Frontal cortex (tissue), 4 donors: ENCODE results near the gene WASF1. TPM values are rescaled to one million over a fixed set of nuclear protein-coding genes. Genes with fewer than 3 reads are reported as not detected.
"Not testable (repeated sequence)": the region's sequence is repeated elsewhere in the genome, so short reads cannot be mapped to it uniquely, and the experiment has no call there.

Source experiments
- DNase-seq, 2 donors: peaks; one replicate each; pipeline ENCODE4 v3.0.0; 2012; ENCODE audit warnings: low spot score in 2 of 2
- FAIRE-seq: peaks from 2 replicates; lab custom pipeline; 2012; peaks lifted over from hg19 to GRCh38; lab: Jason Lieb, UNC
- total RNA-seq: library from RNA; depleted of rRNA; stranded (reverse); fragments of >200 nt; gene quantifications from one replicate; pipeline ENCODE4 v1.2.3, GENCODE V29; 2014
- donor health status: control.
- donor health status: control.
- donor health status: control.

The WASF1 gene
- total RNA-seq, 1 donor from 2014 or later, result 63.2 TPM

DNA sequence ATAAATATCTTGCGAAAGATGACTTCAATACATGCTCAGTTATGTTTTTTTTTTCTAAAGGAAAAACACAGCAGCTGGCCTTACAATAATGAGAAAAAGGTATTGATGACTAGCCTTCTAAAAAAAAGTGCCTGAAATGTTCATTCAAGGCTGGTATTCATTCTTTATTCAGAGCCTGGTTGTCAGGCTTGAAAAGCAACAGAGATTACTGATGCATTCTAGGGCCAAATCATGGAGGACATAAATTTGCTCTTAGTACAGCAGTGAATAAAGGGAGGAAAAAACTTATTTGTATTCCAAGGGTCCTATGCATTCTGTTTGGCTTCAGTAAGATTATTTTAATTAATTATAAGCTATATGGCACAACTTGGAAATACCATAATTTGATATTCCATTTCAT lies 83.5 kb downstream of the WASF1 start:
- DNase-seq, result no peak
- FAIRE-seq, result no peak

DNA sequence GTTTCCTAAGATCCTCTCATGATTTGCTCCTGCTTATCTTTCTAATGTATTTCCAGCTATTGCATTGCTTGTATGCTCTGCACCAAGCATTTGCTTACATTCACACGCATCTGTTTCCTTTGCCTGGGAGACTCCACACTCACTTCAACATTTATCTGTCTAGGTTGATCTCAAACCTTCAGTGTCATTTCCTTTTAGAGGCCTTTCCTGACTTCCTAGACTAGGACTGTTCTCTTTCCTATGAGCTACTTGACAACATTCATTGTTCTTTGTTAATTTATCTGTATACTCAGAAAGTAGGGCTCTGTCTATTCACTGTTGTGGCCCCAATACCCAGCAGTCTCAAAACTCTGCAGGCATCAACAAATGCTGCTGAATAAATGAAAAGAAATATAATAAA lies 84.4 kb downstream of the WASF1 start:
- DNase-seq, result no peak
- FAIRE-seq, result no peak

DNA sequence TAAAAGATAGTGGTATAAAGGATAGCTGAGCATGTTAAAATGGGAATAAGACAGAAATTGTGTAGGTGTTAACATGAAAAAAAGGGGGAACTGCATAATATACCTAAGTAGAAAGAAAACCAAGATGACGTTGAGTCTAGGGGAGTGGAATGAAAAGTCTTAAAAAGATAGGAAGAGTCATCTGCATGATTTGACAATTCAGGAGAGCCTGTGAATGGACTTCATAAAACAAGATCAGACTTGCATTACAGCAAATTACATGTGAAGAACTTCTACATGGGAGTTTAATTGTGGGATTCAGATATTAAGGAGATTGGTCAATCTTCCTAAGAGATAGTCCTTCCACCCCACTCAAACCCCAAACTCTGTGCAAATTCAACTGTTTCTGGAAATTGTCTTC lies 85.5 kb downstream of the WASF1 start:
- DNase-seq, result no peak
- FAIRE-seq, result no peak

DNA sequence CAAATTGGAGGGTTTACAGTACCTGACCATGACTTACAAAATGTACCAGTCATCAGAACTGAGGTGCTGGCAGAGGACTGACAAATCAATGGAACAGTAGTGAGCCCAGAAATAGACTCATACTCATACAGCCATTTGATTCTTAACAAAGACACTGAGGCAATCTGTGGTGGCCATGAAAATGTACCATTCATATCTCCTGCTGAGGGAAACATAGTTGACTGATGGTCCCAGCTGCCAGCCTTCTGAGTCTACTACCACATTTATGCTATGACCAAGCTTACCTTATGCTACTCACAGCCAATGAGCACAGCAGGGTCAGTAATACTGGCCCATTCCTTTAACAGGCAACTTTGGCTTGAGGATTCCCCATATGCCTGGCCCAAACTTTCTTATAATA lies 88.6 kb downstream of the WASF1 start:
- no peak for FAIRE-seq
- DNase-seq, result no peak

DNA sequence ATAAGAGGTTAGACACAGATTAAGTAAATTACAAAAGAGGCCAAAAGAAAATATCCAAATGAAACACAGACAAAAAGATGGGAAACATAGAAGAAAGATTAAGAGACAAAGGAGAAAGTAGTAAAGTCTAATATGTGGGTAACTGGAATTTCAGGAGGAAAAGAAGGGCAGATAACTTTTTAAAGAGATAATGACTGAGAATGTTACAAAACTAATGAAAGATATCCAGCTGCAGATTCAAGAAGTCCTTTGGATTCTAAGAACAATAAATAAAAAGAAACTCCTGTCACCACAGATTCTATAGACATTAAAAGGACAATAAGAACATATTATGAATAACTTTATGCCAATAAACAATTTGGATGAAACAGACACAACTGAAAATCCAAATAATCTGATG lies 90.1 kb downstream of the WASF1 start:
- FAIRE-seq (no peak), DNase-seq (no peak)

DNA sequence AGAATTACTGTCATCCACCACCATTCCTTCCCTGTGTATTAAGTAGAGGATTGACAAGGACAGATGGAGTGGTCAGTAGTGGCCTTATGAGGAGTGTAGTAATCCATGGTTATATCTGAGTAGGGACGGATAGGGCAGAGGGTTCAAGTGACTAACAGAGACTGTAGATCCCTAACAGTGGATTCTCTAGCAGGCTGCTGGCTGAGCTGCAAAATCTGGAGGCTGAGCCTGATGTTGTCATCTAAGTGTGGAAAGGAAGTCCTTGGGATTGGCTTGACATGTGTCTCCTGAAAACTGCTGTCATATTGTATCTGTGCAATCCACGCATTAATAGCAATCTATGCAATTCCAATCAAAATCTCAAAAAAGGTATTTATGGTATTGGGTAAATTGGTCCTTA lies 94.2 kb downstream of the WASF1 start:
- FAIRE-seq (no peak), DNase-seq (no peak)

DNA sequence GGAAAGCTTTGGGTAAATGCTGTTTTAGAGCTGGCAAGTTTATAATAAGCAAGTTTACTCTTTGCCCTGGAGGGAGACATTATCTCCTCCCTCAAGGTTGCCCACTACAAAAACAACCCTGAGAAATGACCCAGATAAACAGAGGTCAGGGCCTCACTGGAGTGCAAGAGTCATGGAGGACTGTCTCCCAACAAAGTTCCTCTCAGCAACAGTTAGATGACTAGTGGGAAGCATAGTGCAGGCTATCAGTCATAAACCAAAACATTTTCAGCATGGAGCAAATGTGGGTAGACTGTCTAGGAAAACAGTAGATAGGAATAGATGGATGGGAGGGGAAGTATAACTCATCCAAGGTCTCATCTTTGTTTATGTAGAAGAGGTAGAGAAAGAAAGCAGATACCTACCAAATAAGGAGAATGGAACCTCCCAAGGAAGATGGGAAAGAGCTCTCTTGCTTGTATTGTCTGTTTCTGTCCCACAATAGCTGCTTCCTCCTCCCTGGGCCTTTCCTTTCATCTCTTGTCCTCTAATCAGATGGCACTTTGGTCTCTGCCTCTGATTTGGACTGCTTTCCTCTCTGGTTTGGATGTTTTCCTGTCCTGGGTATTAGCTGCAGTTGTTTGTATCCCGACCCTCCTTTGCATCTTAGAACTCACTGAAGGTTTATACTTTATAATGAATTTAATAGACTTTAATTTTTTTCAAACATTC lies 95.4 kb downstream of the WASF1 start:
- no peak for DNase-seq
- no peak for FAIRE-seq

DNA sequence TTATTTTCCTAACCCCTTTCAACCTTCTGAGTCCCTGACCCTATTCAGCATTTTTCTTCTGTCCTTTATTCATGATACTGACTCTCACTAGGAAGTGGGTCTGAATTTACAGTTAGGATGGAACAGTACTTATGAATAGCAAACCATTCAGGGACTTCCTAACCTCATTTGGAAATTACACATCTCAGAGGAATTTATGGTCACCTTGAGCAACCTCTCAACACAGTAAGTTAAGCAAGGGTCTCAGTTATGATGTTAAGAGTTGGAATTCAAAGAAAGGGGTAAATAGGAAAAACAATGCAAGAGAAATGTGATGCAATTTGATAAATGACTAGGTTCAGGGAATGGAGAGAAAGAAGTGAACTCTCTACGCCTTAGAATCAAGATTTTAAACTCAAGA lies 104.1 kb downstream of the WASF1 start:
- DNase-seq (no peak), FAIRE-seq (no peak)

DNA sequence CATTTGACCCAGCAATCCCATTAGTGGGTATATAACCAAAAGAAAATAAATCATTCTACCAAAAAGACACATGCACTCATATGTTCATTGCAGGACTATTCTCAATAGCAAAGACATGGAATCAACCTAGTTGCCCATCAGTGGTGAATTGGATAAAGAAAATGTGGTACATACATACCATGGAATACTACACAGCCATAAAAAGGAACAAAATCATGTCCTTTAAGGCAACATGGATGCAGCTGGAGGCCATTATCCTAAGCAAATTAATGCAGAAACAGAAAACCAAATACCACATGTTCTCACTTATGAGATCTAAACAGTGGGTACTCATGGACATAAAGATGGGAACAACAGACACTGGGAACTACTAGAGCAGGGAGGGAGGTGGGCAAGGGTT lies 106.0 kb downstream of the WASF1 start:
- not testable (repeated sequence) for DNase-seq, FAIRE-seq

DNA sequence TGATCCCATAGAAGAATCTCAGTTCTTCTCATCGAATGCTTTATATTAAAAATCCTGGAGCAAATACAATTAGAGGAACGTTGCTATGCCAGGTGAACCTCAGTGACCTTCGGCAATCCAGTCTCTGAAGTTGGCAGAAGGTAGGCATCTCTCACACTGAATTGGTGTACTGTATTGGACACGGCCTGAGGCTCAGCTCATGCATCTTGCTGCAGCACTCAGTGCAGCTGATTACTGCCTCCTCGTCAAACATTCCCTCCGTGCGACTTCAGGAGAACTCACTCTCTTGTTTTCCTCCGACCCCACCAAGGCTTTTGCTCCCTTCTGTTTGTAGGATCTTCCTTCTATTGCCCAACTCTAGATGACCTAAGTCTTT lies 110.9 kb downstream of the WASF1 start:
- FAIRE-seq (no peak), DNase-seq (no peak)

DNA sequence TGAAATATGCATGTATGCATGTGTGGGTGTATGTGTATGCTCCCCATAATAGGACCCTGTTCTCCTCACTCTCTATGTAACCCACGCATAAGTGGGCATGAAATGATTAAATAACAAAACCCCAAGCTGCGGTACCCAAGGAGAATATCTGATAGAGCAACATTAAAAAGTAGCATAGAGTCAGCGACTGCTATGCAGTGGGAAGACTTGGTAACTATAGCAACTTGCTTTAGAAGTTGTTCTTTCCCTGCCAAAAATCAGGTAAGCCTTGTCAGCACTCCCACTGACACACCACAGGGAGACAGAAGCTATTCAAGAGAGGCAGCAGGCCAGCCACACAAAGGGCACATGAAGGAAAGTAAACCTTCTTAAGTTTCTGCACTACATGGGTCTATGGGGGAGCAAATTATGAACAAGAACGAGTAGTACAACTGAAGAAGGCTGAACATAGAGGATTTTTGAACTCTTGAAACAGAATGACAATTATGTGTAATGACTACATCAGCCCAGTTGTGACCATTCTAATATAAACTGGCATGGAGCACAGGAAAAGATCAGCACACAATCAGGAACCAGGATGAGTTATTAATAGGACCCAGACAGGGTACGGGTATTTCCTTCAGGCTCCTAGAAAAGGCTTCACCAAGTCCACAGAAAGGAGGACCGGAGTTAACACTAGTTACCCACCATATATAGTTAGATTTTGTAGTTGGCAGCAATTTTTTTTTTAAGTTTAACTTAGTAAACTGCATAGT lies 111.5 kb downstream of the WASF1 start:
- DNase-seq (no peak), FAIRE-seq (no peak)

DNA sequence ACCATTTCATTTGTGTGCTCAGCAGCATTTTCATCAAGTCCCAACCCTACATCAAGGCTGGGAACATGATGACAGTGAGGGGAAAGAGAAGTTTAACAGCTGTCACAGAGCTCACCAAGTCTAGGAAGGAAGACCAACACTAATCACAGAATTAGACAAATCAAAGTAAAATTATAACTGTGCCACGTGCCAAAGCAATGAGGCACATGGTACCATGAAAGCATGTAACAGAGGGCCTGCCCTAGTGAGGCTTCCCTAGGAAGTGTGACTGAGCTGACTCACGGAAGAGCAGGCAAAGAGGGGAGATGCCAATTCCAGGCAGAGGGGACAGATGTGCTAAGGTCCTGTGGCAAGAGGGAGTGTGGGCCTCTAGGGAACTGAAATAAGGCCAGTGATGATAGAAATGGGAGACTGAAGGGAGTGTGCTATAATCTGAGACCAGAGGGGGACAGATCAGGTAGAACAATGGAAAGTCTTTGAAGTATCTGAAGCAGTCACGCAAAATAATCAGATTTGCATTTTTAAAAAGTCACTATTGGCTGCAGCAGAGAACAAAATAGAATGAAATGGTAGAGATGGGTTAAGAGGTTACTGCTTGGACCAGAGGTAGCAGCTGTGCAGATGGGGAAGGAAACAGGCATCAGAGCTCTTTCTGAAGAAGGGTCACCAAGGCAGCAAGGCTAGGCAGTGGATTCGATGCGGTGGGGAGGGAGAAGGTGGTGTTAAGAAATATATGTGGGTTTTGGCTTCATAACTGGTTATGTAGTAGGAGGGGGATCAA lies 114.5 kb downstream of the WASF1 start:
- FAIRE-seq (no peak), DNase-seq (no peak)

DNA sequence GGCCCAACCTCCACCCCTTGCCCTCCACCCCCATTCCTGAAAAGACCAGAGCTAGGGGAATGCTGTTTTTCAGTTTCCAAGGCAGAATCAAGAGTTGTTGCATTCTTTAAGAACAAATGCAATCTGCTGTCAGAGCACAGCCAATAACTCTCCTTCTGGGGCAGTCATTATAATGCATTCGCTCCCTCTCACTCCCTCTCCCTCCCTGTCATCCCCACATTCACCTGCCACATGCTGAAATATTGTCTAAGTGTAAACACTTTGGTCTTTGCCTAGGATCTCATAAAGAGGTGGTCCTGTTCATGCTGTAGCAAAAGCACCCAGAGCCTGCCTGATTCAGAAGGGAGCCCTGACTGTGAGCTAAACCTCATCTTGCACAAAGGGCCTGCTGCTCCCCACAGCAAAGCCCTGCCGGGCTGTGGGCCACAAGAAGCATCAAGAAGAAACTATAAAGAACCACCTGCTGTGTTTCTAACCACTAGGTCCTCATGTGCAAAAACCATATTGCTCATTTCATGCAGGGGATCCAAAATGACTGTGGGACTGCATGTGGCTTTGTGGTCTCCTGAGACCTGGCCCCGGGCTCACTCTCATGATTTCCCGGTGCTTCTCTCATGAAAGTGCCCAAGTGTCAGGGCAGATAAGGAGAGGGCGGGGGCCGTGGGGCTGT lies 115.7 kb downstream of the WASF1 start:
- DNase-seq (no peak), FAIRE-seq (no peak)

DNA sequence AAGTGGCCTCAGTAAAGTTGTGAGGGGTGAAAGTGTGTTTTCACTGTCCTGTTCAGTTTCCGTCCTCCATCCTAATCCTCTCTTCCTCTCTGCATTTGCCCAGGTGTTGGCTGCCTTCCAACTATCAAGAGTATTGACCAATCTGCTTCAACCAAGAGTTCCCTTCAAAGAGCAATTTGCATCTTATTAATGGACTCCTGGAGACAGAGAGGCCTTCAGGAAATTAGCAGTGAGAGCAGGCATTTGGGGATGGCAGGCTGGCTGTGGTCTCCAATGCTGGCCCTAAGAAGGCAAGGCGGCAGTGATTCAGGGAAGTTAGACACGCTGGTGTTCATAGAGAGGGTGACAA lies 124.1 kb downstream of the WASF1 start:
- no peak for DNase-seq
- FAIRE-seq, result no peak

DNA sequence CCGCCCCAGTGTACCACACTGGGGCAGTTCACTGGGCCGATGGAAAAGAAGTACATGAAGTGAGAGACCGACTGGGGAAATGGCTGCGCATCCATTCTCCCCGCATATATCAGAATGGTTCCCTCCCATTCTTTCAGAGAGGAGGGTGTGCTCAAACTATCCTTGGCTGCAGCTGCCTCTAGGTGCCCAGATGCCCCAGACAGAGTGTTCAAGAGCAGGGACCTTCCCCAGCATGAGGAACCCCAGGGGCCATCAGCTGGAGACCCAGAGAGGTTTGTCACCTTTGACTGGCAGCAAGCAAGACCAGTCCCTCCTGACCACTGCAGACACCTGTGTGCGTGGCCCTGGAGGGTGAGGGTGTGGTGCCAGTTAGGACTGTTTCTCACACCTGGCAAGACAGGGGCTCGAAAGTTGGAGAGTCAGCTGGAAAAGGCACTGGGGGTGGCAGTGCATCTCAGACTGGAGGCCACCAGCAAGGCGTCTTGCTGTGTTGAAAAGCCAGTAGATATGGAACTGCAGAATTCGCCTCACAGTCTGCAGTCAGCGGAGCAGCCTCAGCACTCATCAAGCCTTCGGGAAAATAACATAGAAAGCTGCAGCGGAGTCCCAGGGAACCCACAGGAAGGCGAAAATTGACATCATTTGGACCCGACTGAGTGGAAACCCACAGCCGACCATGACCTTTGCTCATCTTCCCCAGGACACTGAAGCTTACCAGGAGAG lies 124.6 kb downstream of the WASF1 start:
- DNase-seq (no peak), FAIRE-seq (no peak)

DNA sequence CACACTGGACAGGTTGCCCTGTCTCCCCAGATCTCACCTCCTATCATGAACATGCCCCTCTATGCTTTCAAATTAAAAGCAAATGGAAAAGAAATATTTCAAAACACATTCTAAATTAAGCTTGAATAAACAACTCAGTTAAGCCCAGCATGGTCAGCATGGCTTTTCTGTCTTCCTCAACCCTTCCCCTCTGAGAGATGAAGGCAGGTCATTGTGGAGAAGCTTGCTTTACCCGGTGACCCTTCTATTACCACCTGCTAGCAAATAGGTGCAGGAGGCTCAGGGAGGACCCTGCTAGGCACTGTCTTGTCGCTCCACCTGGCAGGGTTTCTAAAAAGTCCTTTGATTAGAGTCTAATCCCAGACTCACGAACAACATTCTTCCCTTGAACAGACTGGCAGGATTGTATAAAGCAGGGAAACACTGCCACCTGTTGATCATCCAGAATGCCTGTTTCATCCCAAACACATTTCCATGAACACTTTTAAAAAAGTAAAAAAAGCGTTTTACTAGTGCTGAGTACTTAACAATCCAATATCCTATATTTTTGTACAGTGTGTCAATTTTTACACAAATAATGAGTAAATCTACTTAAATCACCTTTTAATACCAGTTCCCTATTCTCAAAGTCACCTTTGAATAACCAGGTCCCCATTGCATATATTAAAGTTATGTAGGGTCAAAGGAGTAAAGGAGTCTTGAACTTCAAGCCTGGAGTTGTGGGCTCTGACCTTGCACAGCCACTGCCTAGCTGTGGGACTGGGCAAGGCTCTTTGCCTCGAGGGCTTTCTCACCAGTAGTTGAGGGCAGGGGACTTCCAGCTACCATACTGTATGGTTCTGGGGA lies 125.9 kb downstream of the WASF1 start:
- peak; percentile 25 to 52 for DNase-seq

DNA sequence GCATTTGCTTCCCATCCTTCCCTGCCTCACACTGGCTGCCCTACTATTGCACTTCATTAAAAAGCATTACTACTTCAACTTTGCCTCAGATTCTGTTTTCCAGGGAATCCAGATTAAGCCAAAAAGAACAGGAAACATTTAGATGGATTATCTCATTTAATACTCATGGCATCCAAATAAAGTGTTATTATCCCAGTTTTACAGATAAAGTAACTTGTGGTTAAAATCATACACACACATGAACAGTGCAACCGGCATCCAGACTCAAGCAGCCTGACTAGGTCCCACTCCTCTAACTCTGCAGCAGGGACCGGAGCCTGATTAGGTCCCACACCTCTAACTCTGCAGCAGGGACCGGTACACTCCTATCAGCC lies 129.0 kb downstream of the WASF1 start:
- no peak for FAIRE-seq
- no peak for DNase-seq

More for the DNA sequence above, 125.9 kb downstream of the WASF1 start:
- peak; percentile 23 for FAIRE-seq
